Neural cell (in vitro differentiated cells): ENCODE data around the gene AFTPH. TPM values are rescaled to one million over a fixed set of nuclear protein-coding genes. Genes with fewer than 3 reads are reported as not detected.

ENCODE experiments used
- H2AFZ ChIP-seq: fragments of 200-600, 300-800 bp; sonication (generic), shearing (Covaris generic); 2 replicates; pipeline ENCODE4 v1.6.0; 2014; ENCODE audit warnings: low read depth, mild to moderate bottlenecking, antibody characterized with exemption, low read length, moderate library complexity
- H3F3A ChIP-seq: fragments of 200-600 bp; shearing (Covaris generic); 2 replicates; pipeline ENCODE4 v1.6.1; 2016; ENCODE audit warnings: mild to moderate bottlenecking, moderate library complexity, mixed read lengths, antibody characterized with exemption, low read length; ENCODE audit not compliant: insufficient read depth, poor library complexity, severe bottlenecking
- H3K27ac ChIP-seq: fragments of 200-600, 300-800 bp; sonication (generic), shearing (Covaris generic); 2 replicates; pipeline ENCODE4 v1.5.1; 2014; ENCODE audit warnings: mild to moderate bottlenecking, low read length, moderate library complexity
- H3K27me3 ChIP-seq: fragments of 300-800, 200-600 bp; sonication (generic), shearing (Covaris generic); 2 replicates; pipeline ENCODE4 v1.6.0; 2014; ENCODE audit warnings: mild to moderate bottlenecking, low read depth, low read length, moderate library complexity; ENCODE audit not compliant: insufficient read depth
- H3K36me3 ChIP-seq: fragments of 300-800, 200-600 bp; sonication (generic), shearing (Covaris generic); 2 replicates; pipeline ENCODE4 v1.5.1; 2014; ENCODE audit warnings: mild to moderate bottlenecking, antibody characterized with exemption, low read length, moderate library complexity; ENCODE audit not compliant: insufficient read depth
- H3K4me2 ChIP-seq: fragments of 300-800, 200-600 bp; sonication (generic), shearing (Covaris generic); 2 replicates; pipeline ENCODE4 v1.6.0; 2014; ENCODE audit warnings: mild to moderate bottlenecking, low read length
- H3K4me3 ChIP-seq: fragments of 300-800, 200-600 bp; sonication (generic), shearing (Covaris generic); 2 replicates; pipeline ENCODE4 v1.5.1; 2014; ENCODE audit warnings: mild to moderate bottlenecking, low read length, moderate library complexity
- H3K79me2 ChIP-seq: fragments of 200-600 bp; shearing (Covaris generic); replicated peaks from 2 replicates; pipeline ENCODE4 v1.6.0; 2014; ENCODE audit warnings: mild to moderate bottlenecking, low read length, moderate library complexity; ENCODE audit not compliant: insufficient read depth
- H3K9ac ChIP-seq: fragments of 300-800, 200-600 bp; sonication (generic), shearing (Covaris generic); 2 replicates; pipeline ENCODE4 v1.6.1; 2016; ENCODE audit warnings: mild to moderate bottlenecking, low read length, mixed read lengths
- H3K9me2 ChIP-seq: fragments of 200-600 bp; shearing (Covaris generic); 2 replicates; pipeline ENCODE4 v1.6.1; 2016; ENCODE audit warnings: mild to moderate bottlenecking, low read length, mixed read lengths; ENCODE audit not compliant: insufficient read depth
- H3K9me3 ChIP-seq: fragments of 200-600, 300-800 bp; sonication (generic), shearing (Covaris generic); 2 replicates; pipeline ENCODE4 v1.6.1; 2016; ENCODE audit warnings: mild to moderate bottlenecking, mixed run types, low read length, moderate library complexity, mixed read lengths
- H4K20me1 ChIP-seq: fragments of 200-600 bp; shearing (Covaris generic); 2 replicates; pipeline ENCODE4 v1.6.1; 2016; ENCODE audit warnings: mild to moderate bottlenecking, mixed run types; ENCODE audit not compliant: insufficient read depth
- EP300 ChIP-seq: fragments of 450-650 bp; conservative IDR thresholded peaks from 2 replicates; pipeline ENCODE4 v1.6.1; 2014; ENCODE audit warnings: antibody characterized with exemption, mild to moderate bottlenecking, moderate library complexity; ENCODE audit not compliant: poor library complexity, severe bottlenecking
- EZH2 ChIP-seq: fragments of 200-600, 300-800 bp; shearing (Covaris generic), sonication (generic); IDR thresholded peaks from 2 replicates; pipeline ENCODE4 v1.6.1; 2014; ENCODE audit warnings: antibody characterized with exemption, low read length, borderline replicate concordance, mild to moderate bottlenecking; ENCODE audit not compliant: insufficient read depth, poor library complexity, severe bottlenecking
- MXI1 ChIP-seq: fragments of 450-650 bp; conservative IDR thresholded peaks from 2 replicates; pipeline ENCODE4 v1.6.1; 2014; ENCODE audit warnings: antibody characterized with exemption, mild to moderate bottlenecking; ENCODE audit not compliant: poor library complexity, severe bottlenecking
- POLR2AphosphoS5 ChIP-seq: IDR thresholded peaks from 2 replicates; pipeline ENCODE4 v1.6.1; 2012
- RAD21 ChIP-seq: fragments of 450-650 bp; conservative IDR thresholded peaks from 2 replicates; pipeline ENCODE4 v1.6.1; 2014; ENCODE audit warnings: antibody characterized with exemption, mild to moderate bottlenecking, moderate library complexity
- SMC3 ChIP-seq: fragments of 450-650 bp; conservative IDR thresholded peaks from 2 replicates; pipeline ENCODE4 v1.6.1; 2014; ENCODE audit warnings: antibody characterized with exemption, mild to moderate bottlenecking, moderate library complexity; ENCODE audit not compliant: poor library complexity
- TAF1 ChIP-seq: IDR thresholded peaks from 2 replicates; pipeline ENCODE4 v1.6.1; 2012; ENCODE audit warnings: low read depth
- polyA plus RNA-seq: library from polyadenylated mRNA; depleted of rRNA; stranded (reverse); fragments of >200 nt; gene quantifications from 2 replicates; pipeline ENCODE4 v1.2.3, GENCODE V29; 2014
- TF ChIP-seq, protein P1 (sequence below): IDR thresholded peaks from 2 replicates; pipeline ENCODE4 v1.6.1; 2012; ENCODE audit warnings: borderline replicate concordance
- TF ChIP-seq, protein P2 (sequence below): fragments of 450-650 bp; IDR thresholded peaks from 2 replicates; pipeline ENCODE4 v1.5.1; 2014; ENCODE audit warnings: antibody characterized with exemption, mild to moderate bottlenecking, moderate library complexity; ENCODE audit not compliant: poor library complexity, severe bottlenecking

Gene AFTPH
- polyA plus RNA-seq, 1 donor from 2014 or later: 63.0 TPM

DNA sequence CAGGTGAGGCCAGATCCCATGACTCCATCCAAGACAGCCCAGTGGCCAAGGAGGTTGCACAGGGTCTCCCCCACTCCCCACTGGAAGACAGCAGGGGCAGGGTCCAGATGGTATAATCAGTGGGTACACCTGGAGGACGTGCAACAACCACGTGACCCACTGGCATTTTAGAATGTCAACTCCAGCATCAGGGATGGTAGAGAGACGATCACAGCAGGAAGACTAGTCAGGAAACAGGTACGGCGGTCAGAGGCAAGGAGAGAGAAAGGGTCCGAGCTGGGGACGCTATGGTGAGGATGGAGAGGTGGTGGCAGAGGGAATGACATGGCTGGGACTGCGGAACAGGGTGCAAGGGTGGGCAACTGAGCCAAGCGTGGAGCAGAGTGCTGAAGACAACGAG is 106.6 kb downstream of the AFTPH start:
- H3K9ac ChIP-seq: no peak overlapping the region
- H3K36me3 ChIP-seq: peaks cover 2% of the 10 kb centered on the region
- no peaks in the 10 kb centered on the region for H4K20me1 ChIP-seq
- H3K9me3 ChIP-seq: no peaks in the 10 kb centered on the region
- no peaks in the 10 kb centered on the region for H3K27me3 ChIP-seq
- no peaks in the 10 kb centered on the region for H3K9me2 ChIP-seq
- no peaks in the 10 kb centered on the region for H3F3A ChIP-seq
- no peak overlapping the region for H3K27ac ChIP-seq
- H3K79me2 ChIP-seq: no peaks in the 10 kb centered on the region
- no peak for TF ChIP-seq EZH2
- TF ChIP-seq EP300: no peak
- H2AFZ ChIP-seq: no peak overlapping the region
- H3K4me3 ChIP-seq: no peak overlapping the region
- H3K4me2 ChIP-seq: no peak overlapping the region

DNA sequence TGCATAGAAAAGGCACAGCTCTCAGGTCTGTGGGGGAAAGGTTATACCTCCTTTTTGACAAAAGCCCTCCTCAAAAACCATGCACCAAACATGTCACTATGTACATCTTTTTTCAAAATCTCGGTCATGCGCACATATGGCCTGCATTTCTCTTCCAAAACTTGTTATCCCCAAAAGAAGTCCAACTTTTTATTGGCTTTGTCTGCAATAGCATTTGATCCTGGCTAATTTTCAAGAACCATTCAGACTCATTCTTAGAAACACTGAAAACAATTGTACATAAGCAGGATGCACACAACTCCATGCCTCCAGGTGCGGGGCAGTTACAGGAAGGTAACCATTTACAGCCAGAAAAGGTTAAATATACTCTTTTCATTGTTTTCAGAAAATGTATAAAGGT is 107.6 kb downstream of the AFTPH start:
- H3K9me3 ChIP-seq: no peaks in the 10 kb centered on the region
- no peaks in the 10 kb centered on the region for H3K79me2 ChIP-seq
- H3K9ac ChIP-seq: no peak overlapping the region
- no peaks in the 10 kb centered on the region for H4K20me1 ChIP-seq
- H3F3A ChIP-seq: no peaks in the 10 kb centered on the region
- TF ChIP-seq TAF1 (no peak), POLR2AphosphoS5 (no peak), RAD21 (no peak), SMC3 (no peak), MXI1 (no peak), EP300 (no peak), EZH2 (no peak)
- TF ChIP-seq, protein P1, sequence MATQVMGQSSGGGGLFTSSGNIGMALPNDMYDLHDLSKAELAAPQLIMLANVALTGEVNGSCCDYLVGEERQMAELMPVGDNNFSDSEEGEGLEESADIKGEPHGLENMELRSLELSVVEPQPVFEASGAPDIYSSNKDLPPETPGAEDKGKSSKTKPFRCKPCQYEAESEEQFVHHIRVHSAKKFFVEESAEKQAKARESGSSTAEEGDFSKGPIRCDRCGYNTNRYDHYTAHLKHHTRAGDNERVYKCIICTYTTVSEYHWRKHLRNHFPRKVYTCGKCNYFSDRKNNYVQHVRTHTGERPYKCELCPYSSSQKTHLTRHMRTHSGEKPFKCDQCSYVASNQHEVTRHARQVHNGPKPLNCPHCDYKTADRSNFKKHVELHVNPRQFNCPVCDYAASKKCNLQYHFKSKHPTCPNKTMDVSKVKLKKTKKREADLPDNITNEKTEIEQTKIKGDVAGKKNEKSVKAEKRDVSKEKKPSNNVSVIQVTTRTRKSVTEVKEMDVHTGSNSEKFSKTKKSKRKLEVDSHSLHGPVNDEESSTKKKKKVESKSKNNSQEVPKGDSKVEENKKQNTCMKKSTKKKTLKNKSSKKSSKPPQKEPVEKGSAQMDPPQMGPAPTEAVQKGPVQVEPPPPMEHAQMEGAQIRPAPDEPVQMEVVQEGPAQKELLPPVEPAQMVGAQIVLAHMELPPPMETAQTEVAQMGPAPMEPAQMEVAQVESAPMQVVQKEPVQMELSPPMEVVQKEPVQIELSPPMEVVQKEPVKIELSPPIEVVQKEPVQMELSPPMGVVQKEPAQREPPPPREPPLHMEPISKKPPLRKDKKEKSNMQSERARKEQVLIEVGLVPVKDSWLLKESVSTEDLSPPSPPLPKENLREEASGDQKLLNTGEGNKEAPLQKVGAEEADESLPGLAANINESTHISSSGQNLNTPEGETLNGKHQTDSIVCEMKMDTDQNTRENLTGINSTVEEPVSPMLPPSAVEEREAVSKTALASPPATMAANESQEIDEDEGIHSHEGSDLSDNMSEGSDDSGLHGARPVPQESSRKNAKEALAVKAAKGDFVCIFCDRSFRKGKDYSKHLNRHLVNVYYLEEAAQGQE: no peak
- TF ChIP-seq, protein P2, sequence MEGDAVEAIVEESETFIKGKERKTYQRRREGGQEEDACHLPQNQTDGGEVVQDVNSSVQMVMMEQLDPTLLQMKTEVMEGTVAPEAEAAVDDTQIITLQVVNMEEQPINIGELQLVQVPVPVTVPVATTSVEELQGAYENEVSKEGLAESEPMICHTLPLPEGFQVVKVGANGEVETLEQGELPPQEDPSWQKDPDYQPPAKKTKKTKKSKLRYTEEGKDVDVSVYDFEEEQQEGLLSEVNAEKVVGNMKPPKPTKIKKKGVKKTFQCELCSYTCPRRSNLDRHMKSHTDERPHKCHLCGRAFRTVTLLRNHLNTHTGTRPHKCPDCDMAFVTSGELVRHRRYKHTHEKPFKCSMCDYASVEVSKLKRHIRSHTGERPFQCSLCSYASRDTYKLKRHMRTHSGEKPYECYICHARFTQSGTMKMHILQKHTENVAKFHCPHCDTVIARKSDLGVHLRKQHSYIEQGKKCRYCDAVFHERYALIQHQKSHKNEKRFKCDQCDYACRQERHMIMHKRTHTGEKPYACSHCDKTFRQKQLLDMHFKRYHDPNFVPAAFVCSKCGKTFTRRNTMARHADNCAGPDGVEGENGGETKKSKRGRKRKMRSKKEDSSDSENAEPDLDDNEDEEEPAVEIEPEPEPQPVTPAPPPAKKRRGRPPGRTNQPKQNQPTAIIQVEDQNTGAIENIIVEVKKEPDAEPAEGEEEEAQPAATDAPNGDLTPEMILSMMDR: no peak
- no peak overlapping the region for H2AFZ ChIP-seq
- no peaks in the 10 kb centered on the region for H3K27me3 ChIP-seq
- no peak overlapping the region for H3K27ac ChIP-seq
- peaks cover 4% of the 10 kb centered on the region for H3K36me3 ChIP-seq
- no peaks in the 10 kb centered on the region for H3K9me2 ChIP-seq
- no peak overlapping the region for H3K4me2 ChIP-seq
- no peak overlapping the region for H3K4me3 ChIP-seq
